ENCODE measurements around the gene GABBR2.

Gene GABBR2

DNA sequence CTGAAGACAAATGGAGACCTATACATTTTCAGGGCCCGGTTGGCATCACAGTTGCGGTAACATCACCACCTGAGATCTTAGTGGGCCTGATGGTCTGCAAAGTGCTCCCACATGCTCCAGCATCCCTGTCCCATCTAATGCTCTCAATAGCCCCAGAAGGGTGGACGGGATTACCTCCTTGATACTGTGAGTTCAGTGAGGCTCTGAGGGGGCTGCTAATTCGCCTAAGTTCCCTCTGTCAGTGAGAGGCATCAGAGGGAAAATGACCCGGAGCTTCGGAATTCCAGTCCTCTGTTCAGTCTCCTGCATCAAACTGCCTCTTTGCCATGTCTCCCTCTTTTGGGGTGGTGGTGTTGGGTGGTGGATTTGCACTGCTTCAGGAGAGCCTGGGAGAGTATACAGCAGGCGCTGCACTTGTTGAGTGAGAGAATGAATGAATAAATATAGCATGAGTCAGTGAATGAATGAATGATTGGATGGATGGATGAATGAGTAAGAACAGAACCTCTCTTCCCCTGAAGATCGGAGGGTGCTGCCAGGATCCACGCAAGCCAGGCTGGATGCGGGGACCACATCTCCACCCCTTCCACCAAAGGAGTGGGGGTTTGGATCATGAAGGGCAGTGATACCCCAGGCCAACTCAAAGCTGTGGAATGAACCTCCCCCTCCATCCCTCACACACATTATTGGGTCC is 141.0 kb downstream of the GABBR2 start:
- DNase-seq, result no peak

GRCh38 chr9:98565152-98566135 is 143.3 kb downstream of the GABBR2 start:
- DNase-seq, result no peak

DNA sequence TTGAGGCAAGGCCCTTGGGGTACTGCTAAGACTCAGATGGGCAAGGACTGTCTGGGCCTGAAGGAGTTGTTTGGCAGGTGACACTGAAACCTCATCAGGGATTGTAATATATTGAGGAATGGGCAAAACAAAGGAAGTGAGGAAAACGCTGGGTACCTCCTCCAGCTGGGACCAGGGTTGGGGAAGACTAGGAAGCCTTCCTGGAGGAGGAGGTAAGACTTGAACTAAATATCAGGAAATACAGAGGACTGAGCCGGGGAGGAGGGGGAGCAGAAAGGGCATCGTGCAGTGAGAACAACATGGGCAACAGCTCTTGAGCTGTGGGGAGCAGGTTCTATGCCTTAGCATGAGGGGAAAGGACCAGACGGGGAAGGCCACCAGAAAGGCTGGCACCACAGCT is 144.0 kb downstream of the GABBR2 start:
- DNase-seq, result no peak

DNA sequence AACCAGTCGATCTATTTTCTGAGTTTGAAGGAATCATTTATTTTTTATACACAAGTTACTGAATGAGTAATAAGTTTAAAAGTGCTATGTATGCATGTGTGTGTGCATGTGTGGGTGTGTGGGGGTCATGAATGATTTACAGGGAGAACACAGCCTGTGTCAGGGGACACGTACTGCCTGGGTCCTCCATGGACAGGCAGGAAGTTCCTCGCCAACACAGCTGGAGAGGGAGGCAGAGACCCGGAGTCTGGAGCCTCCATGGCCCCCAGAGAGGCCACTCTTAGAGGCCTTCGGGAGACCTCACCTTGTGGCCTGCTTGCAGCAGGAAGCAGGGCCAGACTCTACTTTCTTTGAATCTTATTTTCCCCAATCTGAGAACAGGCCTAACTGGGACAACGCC is 144.7 kb downstream of the GABBR2 start:
- no peak for DNase-seq

DNA sequence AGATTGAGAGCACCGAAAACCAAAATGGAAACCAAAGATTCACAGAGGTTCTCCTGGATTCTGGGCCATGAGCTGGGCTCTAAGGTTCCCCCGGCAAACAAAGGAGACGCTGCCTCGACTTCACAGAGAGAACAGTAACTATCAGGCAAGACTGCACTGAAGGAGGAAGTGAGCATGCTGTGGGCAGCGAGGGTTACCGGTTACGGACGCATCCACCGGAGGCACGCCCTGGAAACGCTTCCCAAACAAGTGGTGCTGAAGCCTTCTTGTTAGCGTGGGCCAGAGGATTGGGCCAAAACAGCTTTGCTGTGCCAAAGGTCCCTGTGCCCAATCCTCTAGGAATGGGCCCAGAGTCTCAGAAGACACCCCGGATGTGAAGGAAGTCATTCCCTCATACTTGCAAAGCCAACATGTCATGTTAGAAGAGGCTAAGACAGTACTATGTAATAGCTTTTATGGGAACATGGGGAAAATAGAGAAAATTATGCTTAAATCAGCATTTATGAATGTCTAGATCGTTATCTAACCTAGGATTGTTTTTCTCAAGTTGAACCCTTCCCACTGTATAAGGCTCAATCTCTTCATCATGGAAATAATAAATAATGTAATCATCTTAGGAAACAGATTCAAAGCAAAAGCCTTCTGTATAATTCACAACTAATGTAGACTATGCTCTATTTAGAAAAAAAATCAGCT is 145.4 kb downstream of the GABBR2 start:
- DNase-seq, result no peak

DNA sequence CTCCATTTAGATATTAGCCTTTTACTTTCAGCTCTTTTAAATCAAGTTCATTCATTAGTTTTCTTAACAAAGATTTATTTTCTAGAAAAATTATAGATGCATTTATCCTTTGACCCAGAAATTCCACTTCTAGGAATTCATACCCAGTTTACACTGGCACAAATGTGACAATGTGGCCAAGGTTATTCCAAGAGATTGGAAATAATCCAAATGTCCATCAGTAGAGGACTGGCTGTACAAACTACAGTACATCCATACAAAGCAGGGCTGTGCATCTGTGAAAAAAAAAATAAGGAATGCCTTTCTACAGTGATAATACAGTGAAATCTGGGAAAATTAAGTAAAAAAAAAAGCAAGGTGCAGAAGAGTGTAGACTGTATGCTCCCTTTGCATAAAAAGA is 149.2 kb downstream of the GABBR2 start:
- DNase-seq, result no peak

GRCh38 chr9:98558575-98558974 is 150.2 kb downstream of the GABBR2 start:
- DNase-seq, result no peak

DNA sequence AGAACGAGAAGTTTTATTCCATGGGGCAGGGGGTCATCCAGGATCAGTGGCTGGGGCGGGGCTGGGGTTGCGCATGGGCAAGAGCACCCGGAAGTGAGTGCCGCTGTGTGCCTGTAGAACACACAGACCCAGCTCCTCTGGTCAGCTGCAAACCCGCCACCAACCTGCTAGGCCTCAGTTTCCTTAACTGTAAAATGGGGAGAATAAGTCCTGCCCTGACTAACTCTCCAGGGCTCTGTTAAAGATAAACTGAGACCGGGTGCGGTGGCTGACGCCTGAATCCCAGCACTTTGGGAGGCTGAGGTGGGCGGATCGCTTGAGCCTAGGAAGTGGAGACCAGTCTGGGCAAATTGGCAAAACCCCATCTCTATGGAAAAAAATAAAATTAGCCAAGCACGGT is 152.2 kb downstream of the GABBR2 start:
- no peak for DNase-seq

- DNase-seq, result no peak
Observed at GRCh38 chr9:98555651-98556465, 152.9 kb downstream of the GABBR2 start.

GRCh38 chr9:98554752-98555151 is 154.0 kb downstream of the GABBR2 start:
- no peak for DNase-seq

- no peak for DNase-seq
Observed at GRCh38 chr9:98552331-98552730, 156.4 kb downstream of the GABBR2 start.

- no peak for DNase-seq
Observed at GRCh38 chr9:98551511-98552286, 157.0 kb downstream of the GABBR2 start.

- no peak for DNase-seq
Observed at GRCh38 chr9:98550206-98550820, 158.4 kb downstream of the GABBR2 start.

- no peak for DNase-seq
Observed at GRCh38 chr9:98549401-98549800, 159.3 kb downstream of the GABBR2 start.

DNA sequence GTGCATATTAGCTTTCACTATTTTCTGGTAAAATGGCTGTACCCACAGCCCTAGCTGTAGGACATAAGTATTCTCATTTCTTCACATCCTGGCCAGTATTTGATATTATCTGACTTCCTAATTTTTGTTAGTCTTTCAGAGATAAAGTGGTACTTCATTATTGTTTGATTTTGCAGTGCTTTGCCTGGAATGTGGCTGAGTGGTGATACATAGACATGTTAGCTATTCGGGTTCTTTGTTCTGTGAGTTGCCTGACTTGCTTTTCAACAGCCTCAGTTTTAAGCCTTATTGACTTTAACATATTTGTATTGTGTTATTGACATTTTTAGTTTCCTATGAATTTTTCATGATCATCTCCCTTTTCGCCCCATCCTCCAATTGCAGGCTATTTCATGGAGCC is 161.1 kb downstream of the GABBR2 start:
- no peak for DNase-seq

GRCh38 chr9:98545021-98545420 is 163.7 kb downstream of the GABBR2 start:
- no peak for DNase-seq

DNA sequence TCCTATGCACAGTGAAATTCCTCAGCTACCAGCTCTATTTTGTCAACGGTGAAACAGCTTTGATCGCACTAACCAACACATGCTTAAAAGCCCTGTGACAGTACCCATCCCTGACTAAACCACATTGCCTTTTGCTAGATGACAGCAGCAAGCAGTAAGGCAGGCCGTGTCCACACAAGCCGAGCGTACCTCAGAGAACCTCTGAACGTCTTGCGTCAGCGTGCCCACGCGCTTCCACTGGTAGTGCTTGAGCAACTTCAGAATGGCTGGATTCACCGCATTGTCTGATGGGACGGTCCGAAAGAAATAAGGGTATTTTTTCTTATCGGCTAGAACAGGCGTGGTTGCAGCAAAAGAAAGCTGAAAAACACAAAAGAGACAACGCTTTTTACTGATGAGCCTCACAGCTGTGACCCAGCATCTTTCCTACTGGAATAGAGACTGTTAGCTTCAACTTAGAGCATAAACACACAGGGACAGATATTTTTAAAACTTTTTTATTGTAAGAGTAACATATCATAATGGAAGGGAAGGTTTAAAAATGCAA is 167.0 kb downstream of the GABBR2 start:
- no peak for DNase-seq

GRCh38 chr9:98540476-98540875 is 168.3 kb downstream of the GABBR2 start:
- no peak for DNase-seq

- no peak for DNase-seq
Observed at GRCh38 chr9:98539954-98540353, 168.8 kb downstream of the GABBR2 start.

DNA sequence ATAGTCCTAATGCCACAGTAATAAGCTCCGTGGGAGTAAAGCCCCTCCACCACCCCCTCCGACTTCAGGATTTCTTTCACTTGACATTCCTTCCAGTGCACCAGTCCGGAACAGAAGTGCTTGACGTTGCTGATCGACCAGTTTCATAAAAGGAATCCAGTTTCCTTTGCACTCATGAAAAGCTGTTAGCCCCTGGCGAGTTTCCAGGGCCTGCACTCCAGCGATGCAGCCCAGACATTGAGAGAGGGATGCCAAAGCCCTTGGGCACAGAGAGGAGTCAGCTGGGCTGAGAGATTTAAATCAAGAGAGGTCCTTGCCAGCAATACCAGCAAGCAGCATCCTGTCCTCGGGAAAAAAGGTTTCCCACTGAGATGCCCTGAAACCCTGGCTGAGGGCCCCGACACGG is 170.1 kb downstream of the GABBR2 start:
- no peak for DNase-seq

- DNase-seq, result no peak
Observed at GRCh38 chr9:98538203-98538602, 170.5 kb downstream of the GABBR2 start.
